IMR-90 (cell line): ENCODE results near the gene PFN1. TPM values are rescaled to one million over a fixed set of nuclear protein-coding genes. Genes with fewer than 3 reads are reported as not detected.

Experiments used
- ATAC-seq: fragments of 200-7000 bp; cut with Tn5 transposase; 2 replicates; pipeline ENCODE4 v1.9.1; 2020; ENCODE audit warnings: low read depth, mild to moderate bottlenecking, moderate library complexity
- BruUV-seq: library from RNA; stranded (reverse); fragments of 400-500 nt; replicated peaks from 2 replicates; lab custom pipeline; 2021; lab: Mats Ljungman, UMichigan
- CTCF ChIA-PET: fragments of 300-600 bp; formaldehyde crosslinking; extraction: SDS; loops from one replicate; lab custom pipeline; 2021; ENCODE audit warnings: antibody characterized with exemption; lab: Yijun Ruan, JAX
- POLR2A ChIA-PET: fragments of 300-600 bp; sonication (Branson Sonifier 250); formaldehyde crosslinking; loops from one replicate; lab custom pipeline; 2022; ENCODE audit warnings: antibody characterized with exemption; ENCODE audit not compliant: unreplicated experiment; lab: Charles Lee
- DNase-seq: peaks from one replicate; pipeline ENCODE4 v3.0.0; 2013
- H2AFZ ChIP-seq: replicated peaks from 2 replicates; pipeline ENCODE3; 2013; ENCODE audit warnings: low read length, mild to moderate bottlenecking; ENCODE audit not compliant: poor library complexity
- H2AK5ac ChIP-seq: 2 replicates; pipeline ENCODE4 v1.6.1; 2013; ENCODE audit warnings: low read depth, low read length, inconsistent platforms
- H2AK9ac ChIP-seq: replicated peaks from 2 replicates; pipeline ENCODE3; 2013; ENCODE audit warnings: mild to moderate bottlenecking, low read depth, low read length, moderate library complexity; ENCODE audit not compliant: poor library complexity
- H2BK120ac ChIP-seq: 2 replicates; pipeline ENCODE4 v1.6.1; 2013; ENCODE audit warnings: low read depth, low read length, inconsistent platforms
- H2BK15ac ChIP-seq: 3 replicates; pipeline ENCODE4 v1.6.1; 2013; ENCODE audit warnings: low read depth, low read length, inconsistent platforms
- H2BK20ac ChIP-seq: 2 replicates; pipeline ENCODE4 v1.6.1; 2013; ENCODE audit warnings: low read depth, mild to moderate bottlenecking, inconsistent platforms, low read length, moderate library complexity
- H2BK5ac ChIP-seq: 2 replicates; pipeline ENCODE4 v1.6.1; 2013; ENCODE audit warnings: mild to moderate bottlenecking, low read depth, low read length, inconsistent platforms; ENCODE audit not compliant: poor library complexity, severe bottlenecking
- H3K14ac ChIP-seq: replicated peaks from 2 replicates; pipeline ENCODE4 v1.6.1; 2013; ENCODE audit warnings: low read depth, low read length, inconsistent platforms
- H3K18ac ChIP-seq: 2 replicates; pipeline ENCODE4 v1.6.1; 2013; ENCODE audit warnings: low read depth, low read length, control low read depth
- H3K23ac ChIP-seq: 2 replicates; pipeline ENCODE4 v1.6.1; 2013; ENCODE audit warnings: low read depth, low read length, inconsistent platforms
- H3K27ac ChIP-seq: 2 replicates; pipeline ENCODE4 v1.5.1; 2013; ENCODE audit warnings: mild to moderate bottlenecking, control low read depth, low read length; ENCODE audit not compliant: insufficient read depth
- H3K27me3 ChIP-seq: 2 replicates; pipeline ENCODE4 v1.6.1; 2013; ENCODE audit warnings: low read length; ENCODE audit not compliant: control insufficient read depth, insufficient read depth
- H3K36me3 ChIP-seq: 2 replicates; pipeline ENCODE4 v1.6.1; 2013; ENCODE audit warnings: low read length, mixed read lengths; ENCODE audit not compliant: control insufficient read depth, insufficient read depth
- H3K4ac ChIP-seq: 2 replicates; pipeline ENCODE4 v1.6.1; 2013; ENCODE audit warnings: low read depth, low read length, inconsistent platforms
- H3K4me1 ChIP-seq: 2 replicates; pipeline ENCODE4 v1.6.1; 2013; ENCODE audit warnings: low read length, mixed read lengths; ENCODE audit not compliant: control insufficient read depth, insufficient read depth
- H3K4me2 ChIP-seq: 2 replicates; pipeline ENCODE4 v1.6.1; 2013; ENCODE audit warnings: low read depth, mild to moderate bottlenecking, control low read depth, low read length, moderate library complexity
- H3K4me3 ChIP-seq: 2 replicates; pipeline ENCODE4 v1.5.1; 2013; ENCODE audit warnings: low read depth, mild to moderate bottlenecking, control low read depth, low read length, moderate library complexity; ENCODE audit not compliant: insufficient read depth
- H3K56ac ChIP-seq: 2 replicates; pipeline ENCODE4 v1.6.1; 2013; ENCODE audit warnings: low read length, inconsistent platforms; ENCODE audit not compliant: insufficient read depth; ENCODE audit errors: extremely low read depth
- H3K79me1 ChIP-seq, 2 experiments: 2 replicates each; pipeline ENCODE4 v1.6.1; 2013; ENCODE audit warnings: low read length in 2 of 2, inconsistent platforms in 1 of 2, low read depth in 1 of 2
- H3K9ac ChIP-seq: 2 replicates; pipeline ENCODE4 v1.6.1; 2013; ENCODE audit warnings: low read depth, low read length, control low read depth
- H3K9me1 ChIP-seq: 2 replicates; pipeline ENCODE4 v1.6.1; 2013; ENCODE audit warnings: low read length, inconsistent platforms; ENCODE audit not compliant: insufficient read depth
- H3K9me3 ChIP-seq: 2 replicates; pipeline ENCODE4 v1.6.1; 2013; ENCODE audit warnings: low read length; ENCODE audit not compliant: control insufficient read depth, insufficient read depth
- H4K20me1 ChIP-seq: 2 replicates; pipeline ENCODE4 v1.6.1; 2013; ENCODE audit warnings: low read length, inconsistent platforms; ENCODE audit not compliant: insufficient read depth
- H4K5ac ChIP-seq: 2 replicates; pipeline ENCODE4 v1.6.1; 2013; ENCODE audit warnings: mild to moderate bottlenecking, low read depth, low read length, control low read depth
- H4K8ac ChIP-seq, 2 experiments: 2 replicates each; pipeline ENCODE4 v1.6.1; 2013; ENCODE audit warnings: low read depth in 2 of 2, low read length in 2 of 2, control low read depth in 1 of 2, inconsistent platforms in 1 of 2
- H4K91ac ChIP-seq: 2 replicates; pipeline ENCODE4 v1.6.1; 2013; ENCODE audit warnings: low read depth, low read length, inconsistent platforms; ENCODE audit not compliant: insufficient read depth
- BHLHE40 ChIP-seq: fragments of 150-350 bp; IDR thresholded peaks from 2 replicates; pipeline ENCODE4 v1.6.1; 2016; ENCODE audit warnings: mild to moderate bottlenecking, low read depth, low read length
- CHD1 ChIP-seq: IDR thresholded peaks from 2 replicates; pipeline ENCODE4 v1.6.1; 2012; ENCODE audit warnings: low read depth, low read length, improper control_type of control experiment
- FOS ChIP-seq: fragments of 150-350 bp; IDR thresholded peaks from 2 replicates; pipeline ENCODE4 v1.6.1; 2016; ENCODE audit warnings: low read depth, low read length
- MXI1 ChIP-seq: IDR thresholded peaks from 2 replicates; pipeline ENCODE4 v1.6.1; 2012; ENCODE audit warnings: low read depth, mild to moderate bottlenecking, low read length, moderate library complexity, borderline replicate concordance
- NFE2L2 ChIP-seq: fragments of 150-350 bp; IDR thresholded peaks from 2 replicates; pipeline ENCODE4 v1.6.1; 2016; ENCODE audit warnings: low read depth, mild to moderate bottlenecking, low read length
- POLR2A ChIP-seq: IDR thresholded peaks from 2 replicates; pipeline ENCODE4 v1.6.1; 2012; ENCODE audit warnings: mild to moderate bottlenecking, low read depth, low read length
- RAD21 ChIP-seq: IDR thresholded peaks from 2 replicates; pipeline ENCODE4 v1.6.1; 2012; ENCODE audit warnings: low read length, improper control_type of control experiment
- RCOR1 ChIP-seq: IDR thresholded peaks from 2 replicates; pipeline ENCODE4 v1.6.1; 2012; ENCODE audit warnings: mild to moderate bottlenecking, low read length, improper control_type of control experiment; ENCODE audit not compliant: insufficient replicate concordance
- RFX5 ChIP-seq: IDR thresholded peaks from 2 replicates; pipeline ENCODE4 v1.8.0; 2012; ENCODE audit warnings: low read depth, mild to moderate bottlenecking, low read length, moderate library complexity
- WGBS, 2 experiments: methylation state at CpG; one replicate each; pipeline versions ENCODE4 v1.1.5 to v1.1.7; 2013; ENCODE audit warnings: missing lambda C conversion rate in 2 of 2; ENCODE audit not compliant: insufficient read length in 1 of 2; ENCODE audit errors: extremely low coverage in 2 of 2; 5-methylcytosine and 5-hydroxymethylcytosine counted together
- dilution Hi-C: fragments of 300-500 bp; cut with HindIII; formaldehyde crosslinking; loops from one replicate; pipeline ENCODE4 v1.14.3; 2018; ENCODE audit warnings: low sequenced_read_pairs; ENCODE audit not compliant: unreplicated experiment
- in situ Hi-C: fragments of 300-500 bp; cut with MboI; formaldehyde crosslinking; loops from 3 replicates; pipeline ENCODE4 v1.14.3; 2019; ENCODE audit warnings: low sequenced_read_pairs, inconsistent platforms, mixed read lengths
- intact Hi-C: fragments of 100-400 bp; cut with micrococcal nuclease; formaldehyde crosslinking; loops from 2 replicates; pipeline ENCODE4 v1.10.0; 2022
- polyA plus RNA-seq, 3 experiments: library from polyadenylated mRNA; depleted of rRNA; stranded (reverse); fragments of >200 nt; gene quantifications; 2 replicates each; pipeline ENCODE4 v1.2.3, GENCODE V29; 2012; ENCODE audit warnings: low replicate concordance in 1 of 3
- total RNA-seq: library from RNA; depleted of rRNA; stranded (reverse); fragments of >200 nt; gene quantifications from 2 replicates; pipeline ENCODE4 v1.2.3, GENCODE V29; 2012
- TF ChIP-seq, protein P1 (sequence below): fragments of 150-350 bp; IDR thresholded peaks from 2 replicates; pipeline ENCODE4 v1.6.1; 2016; ENCODE audit warnings: low read depth, mild to moderate bottlenecking, low read length, moderate library complexity, borderline replicate concordance
- TF ChIP-seq, protein P2 (sequence below): fragments of 150-350 bp; IDR thresholded peaks from 2 replicates; pipeline ENCODE4 v1.6.1; 2017; ENCODE audit warnings: mild to moderate bottlenecking, antibody characterized with exemption, low read length, low read depth

The PFN1 gene
- total and polyA plus RNA-seq, 2 of the 4 experiments (the other 2 are of a cell fraction), result 348 to 1,671 TPM

GRCh38 chr17:4973256-4974114 lies 25.2 kb upstream of the PFN1 start:
- H3K4me3 ChIP-seq, result no peak overlapping the region
- H3K4me2 ChIP-seq, result no peak overlapping the region
- H3K4ac ChIP-seq, result no peak overlapping the region
- H4K20me1 ChIP-seq, result peaks cover 6% of the 10 kb centered on the region; the same call in 1 of the 2 replicates
- H2BK5ac ChIP-seq, result no peak overlapping the region
- H4K91ac ChIP-seq, result no peak overlapping the region
- BruUV-seq, result no TSS peak
- no peak overlapping the region for H3K27ac ChIP-seq
- H4K8ac ChIP-seq, result no peak overlapping the region
- no peaks in the 10 kb centered on the region for H3K9me3 ChIP-seq
- CTCF ChIA-PET, result no interaction called here
- TF ChIP-seq POLR2A (no peak), RFX5 (no peak), NFE2L2 (no peak), MXI1 (no peak), CHD1 (no peak), FOS (no peak), RAD21 (no peak), RCOR1 (no peak), BHLHE40 (no peak)
- TF ChIP-seq, protein P1, sequence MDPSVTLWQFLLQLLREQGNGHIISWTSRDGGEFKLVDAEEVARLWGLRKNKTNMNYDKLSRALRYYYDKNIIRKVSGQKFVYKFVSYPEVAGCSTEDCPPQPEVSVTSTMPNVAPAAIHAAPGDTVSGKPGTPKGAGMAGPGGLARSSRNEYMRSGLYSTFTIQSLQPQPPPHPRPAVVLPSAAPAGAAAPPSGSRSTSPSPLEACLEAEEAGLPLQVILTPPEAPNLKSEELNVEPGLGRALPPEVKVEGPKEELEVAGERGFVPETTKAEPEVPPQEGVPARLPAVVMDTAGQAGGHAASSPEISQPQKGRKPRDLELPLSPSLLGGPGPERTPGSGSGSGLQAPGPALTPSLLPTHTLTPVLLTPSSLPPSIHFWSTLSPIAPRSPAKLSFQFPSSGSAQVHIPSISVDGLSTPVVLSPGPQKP, result no peak
- TF ChIP-seq, protein P2, sequence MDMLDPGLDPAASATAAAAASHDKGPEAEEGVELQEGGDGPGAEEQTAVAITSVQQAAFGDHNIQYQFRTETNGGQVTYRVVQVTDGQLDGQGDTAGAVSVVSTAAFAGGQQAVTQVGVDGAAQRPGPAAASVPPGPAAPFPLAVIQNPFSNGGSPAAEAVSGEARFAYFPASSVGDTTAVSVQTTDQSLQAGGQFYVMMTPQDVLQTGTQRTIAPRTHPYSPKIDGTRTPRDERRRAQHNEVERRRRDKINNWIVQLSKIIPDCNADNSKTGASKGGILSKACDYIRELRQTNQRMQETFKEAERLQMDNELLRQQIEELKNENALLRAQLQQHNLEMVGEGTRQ, result no peak
- H3K4me1 ChIP-seq, result peaks cover 12% of the 10 kb centered on the region
- POLR2A ChIA-PET, result no interaction called here
- H2AK5ac ChIP-seq, result no peak overlapping the region
- no peak overlapping the region for H2BK15ac ChIP-seq
- DNase-seq (no peak), ATAC-seq (no peak)
- no peak overlapping the region for H3K18ac ChIP-seq
- peaks cover 49% of the 10 kb centered on the region for H3K36me3 ChIP-seq
- no peak overlapping the region for H3K14ac ChIP-seq
- H4K5ac ChIP-seq, result no peak overlapping the region
- intact Hi-C loops (no loop called here), dilution Hi-C loops (no loop called here), in situ Hi-C loops (no loop called here)
- H3K9ac ChIP-seq, result no peak overlapping the region
- peaks cover 10 to 59% of the 10 kb centered on the region in 2 experiments; a peak in 3 of 4 replicates for H3K79me1 ChIP-seq
- H3K9me1 ChIP-seq, result peaks cover 29% of the 10 kb centered on the region
- H3K27me3 ChIP-seq, result no peaks in the 10 kb centered on the region
- no peak overlapping the region for H3K56ac ChIP-seq
- WGBS, 2 experiments, result 90% methylated on average over 5 of the region's 10 CpGs; no CpG with 5 or more reads in 1 of the 2 experiments
- H2AFZ ChIP-seq, result no peak overlapping the region
- no peak overlapping the region for H2BK120ac ChIP-seq
- no peak overlapping the region for H3K23ac ChIP-seq
- H2BK20ac ChIP-seq, result no peak overlapping the region
- peak overlapping the region; percentile 5 for H2AK9ac ChIP-seq
